NT2/D1 (cell line): ENCODE results near the gene NCAM2.

Source experiments
- SUZ12 ChIP-seq: IDR thresholded peaks from 2 replicates; pipeline ENCODE4 v1.6.1; 2011; ENCODE audit not compliant: insufficient read length, insufficient read depth; ENCODE audit errors: extremely low read depth
- YY1 ChIP-seq: IDR thresholded peaks from 2 replicates; pipeline ENCODE4 v1.6.1; 2011; ENCODE audit not compliant: insufficient read length, insufficient read depth
- ZNF274 ChIP-seq: IDR thresholded peaks from 2 replicates; pipeline ENCODE4 v1.6.1; 2011; ENCODE audit warnings: mild to moderate bottlenecking, low read depth, low read length

DNA sequence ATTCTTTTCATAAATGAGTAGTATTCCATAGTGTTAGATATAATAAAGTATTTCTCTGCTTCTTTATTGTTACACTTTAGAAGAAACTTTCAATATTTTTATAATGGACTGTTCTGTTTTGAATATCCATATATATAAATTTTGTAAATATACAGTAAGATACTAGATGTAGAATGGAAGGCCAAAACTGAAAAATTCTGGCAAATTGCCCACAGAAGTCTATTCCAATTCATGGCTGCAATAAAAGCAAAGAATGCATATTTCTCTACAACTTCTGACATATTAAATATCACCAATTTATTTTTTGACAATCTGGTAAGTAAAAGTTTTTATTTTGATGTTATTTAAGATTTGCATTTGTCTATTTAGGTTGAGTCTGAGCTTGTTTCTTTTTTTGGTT is 532.5 kb downstream of the NCAM2 start:
- TF ChIP-seq ZNF274 = no peak
- TF ChIP-seq SUZ12 = no peak
- TF ChIP-seq YY1 = no peak
